Measurements from ENCODE around the gene RPL19. TPM values are rescaled to one million over a fixed set of nuclear protein-coding genes. Genes with fewer than 3 reads are reported as not detected.

RPL19 gene
- total and polyA plus RNA-seq, 4 donors = 475 to 999 (median 749) TPM

DNA sequence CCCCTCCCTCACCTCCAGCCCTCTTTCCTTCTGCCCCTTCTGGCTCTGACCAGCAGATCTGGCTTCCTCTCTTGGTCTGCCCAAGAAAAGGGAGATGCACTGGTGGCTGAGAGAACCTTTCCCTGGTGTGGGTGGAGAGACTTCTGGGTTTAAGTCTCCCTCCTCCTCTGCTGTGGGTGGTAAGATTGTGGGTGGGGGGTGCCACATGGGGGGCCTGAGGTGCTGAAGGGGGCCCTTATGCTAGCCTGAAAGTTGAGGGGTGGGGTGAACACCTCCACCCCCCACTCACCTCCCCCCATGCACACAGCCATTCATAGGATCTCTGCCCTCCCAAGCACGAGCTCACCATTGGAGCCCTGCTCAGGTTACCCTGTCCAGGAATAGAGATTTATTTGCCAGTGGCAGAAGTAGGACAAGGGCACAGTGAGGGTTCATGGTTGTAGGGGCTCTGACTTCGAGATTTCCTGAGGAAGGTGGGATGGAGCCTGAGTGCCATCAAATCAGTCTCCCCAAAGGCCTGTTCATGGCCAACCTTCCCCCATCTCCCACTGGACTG, 27.4 kb downstream of the RPL19 start:
- H3K27ac ChIP-seq (ENCODE audit: low read depth in 1 of 2, low read length in 2 of 2) = no peak overlapping the region
- H3K9ac ChIP-seq (ENCODE audit: low read depth in 1 of 2, low read length in 2 of 2) = no peak overlapping the region

More for the DNA sequence above, 27.4 kb downstream of the RPL19 start:
- TF ChIP-seq NR2F2 (IDR thresholded peaks at IDR 0.05) (no peak), FOXA2 (IDR thresholded peaks at IDR 0.05) (no peak), RAD21 (IDR thresholded peaks at IDR 0.05) (no peak), RXRA (IDR thresholded peaks at IDR 0.05) (no peak), EGR1 (IDR thresholded peaks at IDR 0.05; ENCODE audit: low read depth in 2 of 2) (no peak), HNF4A (conservative IDR thresholded peaks at IDR 0.05) (no peak), TAF1 (conservative IDR thresholded peaks at IDR 0.05) (no peak), JUND (IDR thresholded peaks at IDR 0.05) (no peak), GABPA (IDR thresholded peaks at IDR 0.05 in 1 of 2, conservative IDR thresholded peaks at IDR 0.05 in 1 of 2) (no peak), SP1 (IDR thresholded peaks at IDR 0.05) (no peak), YY1 (IDR thresholded peaks at IDR 0.05) (no peak), FOXA1 (IDR thresholded peaks at IDR 0.05) (no peak)
- TF ChIP-seq, protein P1, sequence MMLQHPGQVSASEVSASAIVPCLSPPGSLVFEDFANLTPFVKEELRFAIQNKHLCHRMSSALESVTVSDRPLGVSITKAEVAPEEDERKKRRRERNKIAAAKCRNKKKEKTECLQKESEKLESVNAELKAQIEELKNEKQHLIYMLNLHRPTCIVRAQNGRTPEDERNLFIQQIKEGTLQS (IDR thresholded peaks at IDR 0.05) = no peak
- TF ChIP-seq, protein P2, sequence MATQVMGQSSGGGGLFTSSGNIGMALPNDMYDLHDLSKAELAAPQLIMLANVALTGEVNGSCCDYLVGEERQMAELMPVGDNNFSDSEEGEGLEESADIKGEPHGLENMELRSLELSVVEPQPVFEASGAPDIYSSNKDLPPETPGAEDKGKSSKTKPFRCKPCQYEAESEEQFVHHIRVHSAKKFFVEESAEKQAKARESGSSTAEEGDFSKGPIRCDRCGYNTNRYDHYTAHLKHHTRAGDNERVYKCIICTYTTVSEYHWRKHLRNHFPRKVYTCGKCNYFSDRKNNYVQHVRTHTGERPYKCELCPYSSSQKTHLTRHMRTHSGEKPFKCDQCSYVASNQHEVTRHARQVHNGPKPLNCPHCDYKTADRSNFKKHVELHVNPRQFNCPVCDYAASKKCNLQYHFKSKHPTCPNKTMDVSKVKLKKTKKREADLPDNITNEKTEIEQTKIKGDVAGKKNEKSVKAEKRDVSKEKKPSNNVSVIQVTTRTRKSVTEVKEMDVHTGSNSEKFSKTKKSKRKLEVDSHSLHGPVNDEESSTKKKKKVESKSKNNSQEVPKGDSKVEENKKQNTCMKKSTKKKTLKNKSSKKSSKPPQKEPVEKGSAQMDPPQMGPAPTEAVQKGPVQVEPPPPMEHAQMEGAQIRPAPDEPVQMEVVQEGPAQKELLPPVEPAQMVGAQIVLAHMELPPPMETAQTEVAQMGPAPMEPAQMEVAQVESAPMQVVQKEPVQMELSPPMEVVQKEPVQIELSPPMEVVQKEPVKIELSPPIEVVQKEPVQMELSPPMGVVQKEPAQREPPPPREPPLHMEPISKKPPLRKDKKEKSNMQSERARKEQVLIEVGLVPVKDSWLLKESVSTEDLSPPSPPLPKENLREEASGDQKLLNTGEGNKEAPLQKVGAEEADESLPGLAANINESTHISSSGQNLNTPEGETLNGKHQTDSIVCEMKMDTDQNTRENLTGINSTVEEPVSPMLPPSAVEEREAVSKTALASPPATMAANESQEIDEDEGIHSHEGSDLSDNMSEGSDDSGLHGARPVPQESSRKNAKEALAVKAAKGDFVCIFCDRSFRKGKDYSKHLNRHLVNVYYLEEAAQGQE (IDR thresholded peaks at IDR 0.05) = no peak
- TF ChIP-seq, protein P3, sequence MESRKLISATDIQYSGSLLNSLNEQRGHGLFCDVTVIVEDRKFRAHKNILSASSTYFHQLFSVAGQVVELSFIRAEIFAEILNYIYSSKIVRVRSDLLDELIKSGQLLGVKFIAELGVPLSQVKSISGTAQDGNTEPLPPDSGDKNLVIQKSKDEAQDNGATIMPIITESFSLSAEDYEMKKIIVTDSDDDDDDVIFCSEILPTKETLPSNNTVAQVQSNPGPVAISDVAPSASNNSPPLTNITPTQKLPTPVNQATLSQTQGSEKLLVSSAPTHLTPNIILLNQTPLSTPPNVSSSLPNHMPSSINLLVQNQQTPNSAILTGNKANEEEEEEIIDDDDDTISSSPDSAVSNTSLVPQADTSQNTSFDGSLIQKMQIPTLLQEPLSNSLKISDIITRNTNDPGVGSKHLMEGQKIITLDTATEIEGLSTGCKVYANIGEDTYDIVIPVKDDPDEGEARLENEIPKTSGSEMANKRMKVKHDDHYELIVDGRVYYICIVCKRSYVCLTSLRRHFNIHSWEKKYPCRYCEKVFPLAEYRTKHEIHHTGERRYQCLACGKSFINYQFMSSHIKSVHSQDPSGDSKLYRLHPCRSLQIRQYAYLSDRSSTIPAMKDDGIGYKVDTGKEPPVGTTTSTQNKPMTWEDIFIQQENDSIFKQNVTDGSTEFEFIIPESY (IDR thresholded peaks at IDR 0.05) = no peak
- TF ChIP-seq, protein P4, sequence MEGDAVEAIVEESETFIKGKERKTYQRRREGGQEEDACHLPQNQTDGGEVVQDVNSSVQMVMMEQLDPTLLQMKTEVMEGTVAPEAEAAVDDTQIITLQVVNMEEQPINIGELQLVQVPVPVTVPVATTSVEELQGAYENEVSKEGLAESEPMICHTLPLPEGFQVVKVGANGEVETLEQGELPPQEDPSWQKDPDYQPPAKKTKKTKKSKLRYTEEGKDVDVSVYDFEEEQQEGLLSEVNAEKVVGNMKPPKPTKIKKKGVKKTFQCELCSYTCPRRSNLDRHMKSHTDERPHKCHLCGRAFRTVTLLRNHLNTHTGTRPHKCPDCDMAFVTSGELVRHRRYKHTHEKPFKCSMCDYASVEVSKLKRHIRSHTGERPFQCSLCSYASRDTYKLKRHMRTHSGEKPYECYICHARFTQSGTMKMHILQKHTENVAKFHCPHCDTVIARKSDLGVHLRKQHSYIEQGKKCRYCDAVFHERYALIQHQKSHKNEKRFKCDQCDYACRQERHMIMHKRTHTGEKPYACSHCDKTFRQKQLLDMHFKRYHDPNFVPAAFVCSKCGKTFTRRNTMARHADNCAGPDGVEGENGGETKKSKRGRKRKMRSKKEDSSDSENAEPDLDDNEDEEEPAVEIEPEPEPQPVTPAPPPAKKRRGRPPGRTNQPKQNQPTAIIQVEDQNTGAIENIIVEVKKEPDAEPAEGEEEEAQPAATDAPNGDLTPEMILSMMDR (IDR thresholded peaks at IDR 0.05; ENCODE audit: low read depth, low read length, missing input control) = no peak
- Histone ChIP-seq H3K4me1 (ENCODE audit: control insufficient read depth in 4 of 4, insufficient read depth in 4 of 4, low read length in 3 of 4) (peaks cover 0 to 22% (median 8%) of the 10 kb centered on the region in 4 donors), H3K36me3 (ENCODE audit: control insufficient read depth in 4 of 4, insufficient read depth in 3 of 4, low read depth in 1 of 4, low read length in 3 of 4) (no peaks in the 10 kb centered on the region), H3K9me3 (ENCODE audit: control insufficient read depth in 4 of 4, low read length in 3 of 4) (no peaks in the 10 kb centered on the region), H3K4me3 (ENCODE audit: low read depth in 1 of 3, low read length in 3 of 3) (no peak overlapping the region), H3K27me3 (ENCODE audit: control insufficient read depth in 4 of 4, insufficient read depth in 4 of 4, low read length in 3 of 4) (peaks cover 5 to 8% (median 6%) of the 10 kb centered on the region in 4 donors)
- no peak for DNase-seq (ENCODE audit: low spot score)
- 69% methylated on average over 2 of the region's 2 CpGs for WGBS

Data from liver (tissue), 9 donors.